K562 (cell line): Measurements from ENCODE around the gene C10orf71. TPM values are rescaled to one million over a fixed set of nuclear protein-coding genes. Genes with fewer than 3 reads are reported as not detected.

ENCODE experiments used
- ATAC-seq: fragments of 200-7000 bp; cut with Tn5 transposase; 3 replicates; pipeline ENCODE4 v1.9.1; 2020; ENCODE audit warnings: moderate library complexity
- BruUV-seq: library from RNA; stranded (reverse); fragments of 400-500 nt; replicated peaks from 2 replicates; lab custom pipeline; 2021; lab: Mats Ljungman, UMichigan
- CTCF ChIA-PET: fragments of 300-600 bp; formaldehyde crosslinking; extraction: SDS; loops from one replicate; lab custom pipeline; 2021; ENCODE audit warnings: low intra/inter-chr PET ratio; lab: Yijun Ruan, JAX
- POLR2A ChIA-PET: fragments of 300-600, 350-650 bp; sonication (Branson Sonifier 250); formaldehyde crosslinking; extraction: SDS; loops from one replicate; lab custom pipeline; 2021; ENCODE audit warnings: antibody characterized with exemption, inconsistent platforms; lab: Yijun Ruan, JAX
- DNase-seq, 4 experiments: peaks; one replicate each; pipeline versions ENCODE4 v3.0.0 to v3.0.0-alpha.2; 2011 to 2018; ENCODE audit warnings: low spot score in 3 of 4, mixed read lengths in 3 of 4; ENCODE audit errors: extremely low read depth in 1 of 4
- FAIRE-seq: peaks from 2 replicates; lab custom pipeline; 2011; peaks lifted over from hg19 to GRCh38; lab: Jason Lieb, UNC
- H2AFZ ChIP-seq: 2 replicates; pipeline ENCODE4 v1.6.0; 2011; ENCODE audit warnings: low read depth, low read length, control low read depth, inconsistent platforms
- H3K27ac ChIP-seq: fragments of 200-600 bp; 3 replicates; pipeline ENCODE4 v1.8.0; 2011; ENCODE audit warnings: low read depth, mild to moderate bottlenecking, control low read depth, inconsistent platforms, low read length, moderate library complexity, mixed read lengths; ENCODE audit errors: extremely low read depth
- H3K27me3 ChIP-seq, 2 experiments: fragments of 300-600 bp in 1 of 2; 2 replicates in 1 of 2; 3 replicates in 1 of 2; pipeline versions ENCODE4 v1.6.0 to v1.8.0; 2011; ENCODE audit warnings: inconsistent platforms in 2 of 2, low read length in 2 of 2, mild to moderate bottlenecking in 1 of 2, mixed read lengths in 1 of 2, moderate library complexity in 1 of 2; ENCODE audit not compliant: control insufficient read depth in 2 of 2, insufficient read depth in 2 of 2
- H3K36me3 ChIP-seq: fragments of 300-600 bp; 3 replicates; pipeline ENCODE4 v1.8.0; 2011; ENCODE audit warnings: mild to moderate bottlenecking, low read length, inconsistent platforms; ENCODE audit not compliant: control insufficient read depth, insufficient read depth
- H3K4me1 ChIP-seq, 2 experiments: fragments of 200-600 bp in 1 of 2; replicated peaks in 1 of 2; 2 replicates in 1 of 2; 3 replicates in 1 of 2; pipeline versions ENCODE4 v1.5.1 to v1.8.0; 2011; ENCODE audit warnings: inconsistent platforms in 2 of 2, low read length in 2 of 2, mild to moderate bottlenecking in 1 of 2, mixed read lengths in 1 of 2, moderate library complexity in 1 of 2; ENCODE audit not compliant: control insufficient read depth in 2 of 2, insufficient read depth in 2 of 2
- H3K4me2 ChIP-seq: 2 replicates; pipeline ENCODE4 v1.6.1; 2011; ENCODE audit warnings: low read length, control low read depth, inconsistent platforms, mixed read lengths; ENCODE audit not compliant: insufficient read depth
- H3K4me3 ChIP-seq: fragments of 200-600 bp; sonication (generic), shearing (Covaris generic); 2 replicates; pipeline ENCODE4 v1.5.1; 2016; ENCODE audit warnings: control low read depth, inconsistent platforms
- H3K79me2 ChIP-seq: fragments of 200-600 bp; 3 replicates; pipeline ENCODE4 v1.8.0; 2011; ENCODE audit warnings: low read length, inconsistent platforms; ENCODE audit not compliant: control insufficient read depth, insufficient read depth
- H3K9ac ChIP-seq, 2 experiments: 2 replicates each; pipeline versions ENCODE4 v1.6.0 to v1.6.1; 2011; ENCODE audit warnings: low read depth in 2 of 2, low read length in 2 of 2, control low read depth in 1 of 2, inconsistent platforms in 1 of 2, mild to moderate bottlenecking in 1 of 2, mixed read lengths in 1 of 2; ENCODE audit not compliant: insufficient read depth in 1 of 2
- H3K9me1 ChIP-seq: one replicate; pipeline ENCODE4 v1.6.0; 2011; ENCODE audit warnings: inconsistent platforms, mild to moderate bottlenecking, low read length, moderate library complexity; ENCODE audit not compliant: control insufficient read depth, insufficient read depth
- H3K9me3 ChIP-seq: replicated peaks from 2 replicates; pipeline ENCODE4 v1.5.1; 2011; ENCODE audit warnings: low read depth, low read length, inconsistent platforms; ENCODE audit not compliant: control insufficient read depth, insufficient read depth
- H4K20me1 ChIP-seq: replicated peaks from 2 replicates; pipeline ENCODE4 v1.6.1; 2011; ENCODE audit warnings: low read length, inconsistent platforms, mixed read lengths; ENCODE audit not compliant: control insufficient read depth, insufficient read depth
- CHD4 ChIP-seq: fragments of 200-600 bp; sonication (generic); IDR thresholded peaks from 3 replicates; pipeline ENCODE4 v1.6.1; 2012; ENCODE audit warnings: low read depth, mild to moderate bottlenecking, mixed read lengths, low read length, inconsistent platforms; ENCODE audit not compliant: insufficient read depth, insufficient replicate concordance, poor library complexity, severe bottlenecking
- CLOCK ChIP-seq: fragments of 250-450 bp; sonication (Bioruptor Pico); IDR thresholded peaks from 2 replicates; pipeline ENCODE4 v1.4.0; 2020; ENCODE audit warnings: mild to moderate bottlenecking, moderate library complexity, borderline replicate concordance
- HMG20B ChIP-seq: fragments of 250-450 bp; sonication (Bioruptor Pico); IDR thresholded peaks from 2 replicates; pipeline ENCODE4 v1.5.0; 2021; ENCODE audit warnings: mild to moderate bottlenecking
- POLR2B ChIP-seq: fragments of 450-650 bp; IDR thresholded peaks from 2 replicates; pipeline ENCODE4 v1.6.1; 2018; ENCODE audit warnings: low read depth; ENCODE audit not compliant: partially characterized antibody
- SAFB2 ChIP-seq: fragments of 200-400 bp; formaldehyde crosslinking; IDR thresholded peaks from 2 replicates; pipeline ENCODE4 v1.6.1; 2018; ENCODE audit warnings: borderline replicate concordance, low read length, low read depth, moderate library complexity; ENCODE audit not compliant: severe bottlenecking
- SMARCA4 ChIP-seq: fragments of 450-650 bp; IDR thresholded peaks from 2 replicates; pipeline ENCODE4 v1.6.1; 2016
- SRSF9 ChIP-seq: fragments of 200-400 bp; formaldehyde crosslinking; IDR thresholded peaks from 2 replicates; pipeline ENCODE4 v1.6.1; 2017; ENCODE audit warnings: low read depth, low read length, borderline replicate concordance
- TAF1 ChIP-seq: IDR thresholded peaks from 2 replicates; pipeline ENCODE4 v1.6.1; 2011; ENCODE audit warnings: mild to moderate bottlenecking, low read length, moderate library complexity; ENCODE audit not compliant: insufficient read depth, control insufficient read depth, severe bottlenecking; ENCODE audit errors: extremely low read depth
- ZBTB26 ChIP-seq: fragments of 450-650 bp; formaldehyde crosslinking; IDR thresholded peaks from 2 replicates; pipeline ENCODE4 v1.4.0; 2022; ENCODE audit warnings: missing genetic modification characterization
- ZBTB34 ChIP-seq: fragments of 250-450 bp; sonication (Bioruptor Pico); IDR thresholded peaks from 2 replicates; pipeline ENCODE4 v1.8.0; 2021; ENCODE audit warnings: mild to moderate bottlenecking, moderate library complexity
- ZNF586 ChIP-seq: fragments of 450-650 bp; formaldehyde crosslinking; conservative IDR thresholded peaks from 2 replicates; pipeline ENCODE4 v1.4.0; 2020; ENCODE audit warnings: mild to moderate bottlenecking, moderate library complexity
- WGBS: fragments of 100-300 bp; shearing (Covaris generic); methylation state at CpG from one replicate; pipeline ENCODE4 v1.1.6; 2016; ENCODE audit warnings: low coverage, mixed read lengths; ENCODE audit not compliant: insufficient coverage; ENCODE audit errors: missing lambda C conversion rate; 5-methylcytosine and 5-hydroxymethylcytosine counted together
- in situ Hi-C: fragments of 300-500 bp; cut with MboI; formaldehyde crosslinking; loops from 4 replicates; pipeline ENCODE4 v1.15.0; 2018; ENCODE audit warnings: inconsistent platforms, mixed read lengths
- intact Hi-C: fragments of 100-400 bp; cut with micrococcal nuclease; formaldehyde crosslinking; loops from 2 replicates; pipeline ENCODE4 v1.14.2; 2022
- polyA plus RNA-seq, 8 experiments: library from polyadenylated mRNA; depleted of rRNA in 4 of 8; stranded (reverse) in 5 of 8; unstranded in 3 of 8; fragments of >200 nt; fragmentation: Nextera tagmentation in 2 of 8; fragmentation: Illumina TruSeq in 1 of 8; extraction: Ambion mirVana in 2 of 8; extraction: Trizol in 1 of 8; gene quantifications; 2 replicates each; pipeline versions ENCODE4 v1.2.1 to v1.2.3, GENCODE V29; 2011 to 2014; ENCODE audit warnings: inconsistent platforms in 1 of 8, missing spikeins in 1 of 8
- total RNA-seq, 7 experiments: library from RNA; depleted of rRNA in 6 of 7; stranded (reverse); fragments of >200 nt in 6 of 7; fragmentation: Illumina TruSeq in 2 of 7; extraction: Trizol in 2 of 7; gene quantifications; 2 replicates each; pipeline versions ENCODE4 v1.2.1 to v1.2.3, GENCODE V29; 2011 to 2021; ENCODE audit warnings: low replicate concordance in 1 of 7

The C10orf71 gene
- total and polyA plus RNA-seq, 9 of the 15 experiments (the other 6 are each of a cell fraction or from before 2014, with no cell fraction given), result 0.06 to 4.5 (median 1.3) TPM

DNA sequence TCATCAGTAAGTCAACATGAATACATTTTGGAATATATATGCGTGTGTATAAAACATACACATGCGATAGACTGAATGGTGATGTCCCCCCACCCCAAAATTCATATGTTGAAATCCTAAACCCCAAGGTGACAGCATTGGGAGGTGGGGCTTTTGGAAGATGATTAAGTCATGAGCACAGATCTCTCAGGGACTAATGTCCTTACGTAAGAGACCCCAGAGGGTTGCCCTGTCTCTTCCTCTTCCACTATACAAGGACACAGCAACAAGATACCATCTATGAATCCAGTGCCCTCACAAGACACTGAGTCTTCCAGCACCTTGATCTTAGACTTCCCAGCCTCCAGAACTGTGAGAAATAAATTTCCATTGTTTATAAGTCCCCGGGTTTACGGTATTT is 74.4 kb downstream of the C10orf71 start:
- Histone ChIP-seq H3K4me2 (no peak overlapping the region), H3K36me3 (no peaks in the 10 kb centered on the region), H3K9me1 (no peaks in the 10 kb centered on the region), H3K9ac (no peak overlapping the region), H3K4me1 (no peaks in the 10 kb centered on the region), H3K27ac (no peak overlapping the region), H2AFZ (no peak overlapping the region), H3K79me2 (no peaks in the 10 kb centered on the region), H3K27me3 (peaks cover 32 to 48% of the 10 kb centered on the region in 2 experiments), H4K20me1 (no peaks in the 10 kb centered on the region), H3K4me3 (no peak overlapping the region), H3K9me3 (no peaks in the 10 kb centered on the region)
- intact Hi-C loops (no loop called here), in situ Hi-C loops (no loop called here)
- ATAC-seq (no peak), FAIRE-seq (no peak), DNase-seq (no peak)
- TF ChIP-seq SRSF9 (no peak), SMARCA4 (no peak), TAF1 (no peak), HMG20B (CRISPR knock-in tag) (no peak), CHD4 (no peak), ZBTB26 (no peak), ZBTB34 (CRISPR knock-in tag) (no peak), CLOCK (CRISPR knock-in tag) (no peak), POLR2B (no peak), SAFB2 (no peak), ZNF586 (no peak)
- BruUV-seq, result no TSS peak
- POLR2A ChIA-PET, result no interaction called here
- CTCF ChIA-PET, result no interaction called here
- 5% methylated on average over 5 of the region's 5 CpGs for WGBS
